ENCODE data around the gene NAV1.

GRCh38 chr1:201560328-201561194 is 21.6 kb downstream of the NAV1 start:
- TF ChIP-seq CTCF (conservative IDR thresholded peaks at IDR 0.05) (no peak), EZH2 (IDR thresholded peaks at IDR 0.05; ENCODE audit: low read depth) (no peak)
